Thyroid gland (tissue), 4 donors: ENCODE results near the gene UBASH3A.

Experiments
- CTCF ChIP-seq, 6 experiments: fragments of 200-600 bp in 3 of 6; fragments of 450-650 bp in 3 of 6; sonication (generic) in 3 of 6; IDR thresholded peaks; one replicate each; pipeline ENCODE4 v1.5.1; 2016 to 2019; ENCODE audit warnings: antibody characterized with exemption in 6 of 6, mild to moderate bottlenecking in 2 of 6, inconsistent platforms in 1 of 6, moderate library complexity in 1 of 6
- POLR2A ChIP-seq, 2 donors: fragments of 450-650 bp; IDR thresholded peaks; one replicate each; pipeline ENCODE4 v1.6.1; 2017; ENCODE audit warnings: antibody characterized with exemption in 2 of 2, mild to moderate bottlenecking in 2 of 2, moderate library complexity in 1 of 2

- TF ChIP-seq CTCF (IDR thresholded peaks at IDR 0.05) (no peak), POLR2A (IDR thresholded peaks at IDR 0.05) (no peak)
These were observed 8.4 kb downstream of the UBASH3A start for GRCh38 chr21:42411891-42412635.
